ENCODE measurements around the gene CAMKV.

DNA sequence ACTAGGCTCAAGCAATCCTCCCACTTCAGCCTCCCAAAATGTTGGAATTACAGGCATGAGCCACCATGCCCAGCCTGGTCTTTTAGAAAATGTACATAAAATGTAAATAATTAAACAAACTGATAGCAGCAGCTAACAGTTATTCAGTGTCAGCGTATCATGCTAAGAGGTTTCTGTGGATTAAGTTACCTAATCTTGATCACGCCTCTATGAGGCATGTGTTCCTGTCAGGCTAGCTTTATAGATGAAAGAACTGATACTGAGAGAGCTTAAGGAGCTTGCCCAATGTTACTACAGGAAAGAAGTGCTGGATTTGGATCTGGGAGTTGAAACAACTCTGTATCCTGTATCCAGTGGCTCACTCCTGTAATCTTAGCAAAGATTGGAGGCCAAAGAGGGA is 45.2 kb upstream of the CAMKV start:
- TF ChIP-seq CTCF (IDR thresholded peaks at IDR 0.05) (no peak), POLR2A (IDR thresholded peaks at IDR 0.05) (no peak)
